Sigmoid colon (tissue), 4 donors: ENCODE results near the gene SCAANT1.

Experiments
- EP300 ChIP-seq, 4 donors: sonication (generic); formaldehyde crosslinking; IDR thresholded peaks; one replicate each; pipeline ENCODE4 v1.6.1; 2017; ENCODE audit warnings: antibody characterized with exemption in 4 of 4
- POLR2A ChIP-seq, 2 donors: fragments of 450-650 bp; IDR thresholded peaks; one replicate each; pipeline ENCODE4 v1.6.1; 2016; ENCODE audit warnings: antibody characterized with exemption in 2 of 2, mild to moderate bottlenecking in 2 of 2, moderate library complexity in 2 of 2
- TF ChIP-seq, protein P1 (sequence below), 4 experiments: fragments of 450-650 bp in 3 of 4; fragments of 200-600 bp in 1 of 4; IDR thresholded peaks; one replicate each; pipeline ENCODE4 v1.5.1; 2016 to 2019; ENCODE audit warnings: antibody characterized with exemption in 4 of 4, mild to moderate bottlenecking in 3 of 4, moderate library complexity in 2 of 4

- TF ChIP-seq, protein P1, sequence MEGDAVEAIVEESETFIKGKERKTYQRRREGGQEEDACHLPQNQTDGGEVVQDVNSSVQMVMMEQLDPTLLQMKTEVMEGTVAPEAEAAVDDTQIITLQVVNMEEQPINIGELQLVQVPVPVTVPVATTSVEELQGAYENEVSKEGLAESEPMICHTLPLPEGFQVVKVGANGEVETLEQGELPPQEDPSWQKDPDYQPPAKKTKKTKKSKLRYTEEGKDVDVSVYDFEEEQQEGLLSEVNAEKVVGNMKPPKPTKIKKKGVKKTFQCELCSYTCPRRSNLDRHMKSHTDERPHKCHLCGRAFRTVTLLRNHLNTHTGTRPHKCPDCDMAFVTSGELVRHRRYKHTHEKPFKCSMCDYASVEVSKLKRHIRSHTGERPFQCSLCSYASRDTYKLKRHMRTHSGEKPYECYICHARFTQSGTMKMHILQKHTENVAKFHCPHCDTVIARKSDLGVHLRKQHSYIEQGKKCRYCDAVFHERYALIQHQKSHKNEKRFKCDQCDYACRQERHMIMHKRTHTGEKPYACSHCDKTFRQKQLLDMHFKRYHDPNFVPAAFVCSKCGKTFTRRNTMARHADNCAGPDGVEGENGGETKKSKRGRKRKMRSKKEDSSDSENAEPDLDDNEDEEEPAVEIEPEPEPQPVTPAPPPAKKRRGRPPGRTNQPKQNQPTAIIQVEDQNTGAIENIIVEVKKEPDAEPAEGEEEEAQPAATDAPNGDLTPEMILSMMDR (IDR thresholded peaks at IDR 0.05): no peak
- TF ChIP-seq EP300 (IDR thresholded peaks at IDR 0.05) (no peak), POLR2A (IDR thresholded peaks at IDR 0.05) (no peak)
These were observed 35.9 kb downstream of the SCAANT1 start for GRCh38 chr3:63876260-63876659.
